Lower leg skin (tissue), 4 donors: ENCODE data around the gene UBE2QL1. TPM values are rescaled to one million over a fixed set of nuclear protein-coding genes. Genes with fewer than 3 reads are reported as not detected.

Experiments
- DNase-seq, 2 donors: peaks; one replicate each; pipeline ENCODE4 v3.0.0-alpha.2; 2019; ENCODE audit warnings: low spot score in 2 of 2
- H3K4me3 ChIP-seq: fragments of 200-600 bp; sonication (generic); 2 replicates; pipeline ENCODE4 v1.5.1; 2017; ENCODE audit warnings: mild to moderate bottlenecking, low read depth; ENCODE audit not compliant: poor library complexity, severe bottlenecking
- POLR2A ChIP-seq, 2 donors: fragments of 450-650 bp; IDR thresholded peaks; one replicate each; pipeline ENCODE4 v1.6.1; 2016 to 2017; ENCODE audit warnings: antibody characterized with exemption in 2 of 2, mild to moderate bottlenecking in 1 of 2, moderate library complexity in 1 of 2
- WGBS, 2 donors: methylation state at CpG; one replicate each; pipeline ENCODE4 v1.1.5; 2018; 5-methylcytosine and 5-hydroxymethylcytosine counted together
- intact Hi-C: fragments of 100-400 bp; cut with DNase I; formaldehyde crosslinking; loops from one replicate; pipeline ENCODE4 v1.15.0; 2023; ENCODE audit warnings: low total_unique reads
- total RNA-seq, 4 donors: library from RNA; depleted of rRNA; stranded (reverse); fragments of >200 nt; gene quantifications; one replicate each; pipeline ENCODE4 v1.1.0, GENCODE V29; 2016
- TF ChIP-seq, protein P1 (sequence below), 3 donors: fragments of 450-650 bp; IDR thresholded peaks; one replicate each; pipeline ENCODE4 v1.5.1; 2016; ENCODE audit warnings: antibody characterized with exemption in 3 of 3, mild to moderate bottlenecking in 3 of 3, moderate library complexity in 2 of 3

The UBE2QL1 gene
- total RNA-seq, 4 donors from 2014 or later, result 0.72 to 3.4 (median 1.3) TPM

DNA sequence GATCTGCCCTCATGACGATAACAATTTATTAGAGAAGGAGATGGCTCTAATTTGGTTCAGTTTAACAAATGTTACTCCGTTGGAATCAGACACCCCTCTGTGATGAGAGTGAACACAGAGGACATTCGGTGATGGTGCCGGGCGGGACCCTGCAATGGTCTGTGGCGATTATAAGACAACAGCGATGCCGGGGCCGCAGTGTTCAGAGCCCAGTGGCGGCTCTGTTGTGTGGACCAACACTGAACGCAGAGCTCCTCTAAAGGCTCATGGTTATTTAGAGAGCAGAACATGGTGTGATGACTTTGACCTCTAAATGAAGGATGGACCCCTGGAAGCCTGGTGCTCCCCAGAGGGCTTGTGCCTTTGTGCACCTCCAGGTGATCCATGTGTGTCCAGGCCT, 21.2 kb downstream of the UBE2QL1 start:
- DNase-seq, result peak in 1 of 2 donors; percentile 45
- H3K4me3 ChIP-seq, result no peak overlapping the region
- intact Hi-C loops, result no loop called here
- TF ChIP-seq, protein P1, sequence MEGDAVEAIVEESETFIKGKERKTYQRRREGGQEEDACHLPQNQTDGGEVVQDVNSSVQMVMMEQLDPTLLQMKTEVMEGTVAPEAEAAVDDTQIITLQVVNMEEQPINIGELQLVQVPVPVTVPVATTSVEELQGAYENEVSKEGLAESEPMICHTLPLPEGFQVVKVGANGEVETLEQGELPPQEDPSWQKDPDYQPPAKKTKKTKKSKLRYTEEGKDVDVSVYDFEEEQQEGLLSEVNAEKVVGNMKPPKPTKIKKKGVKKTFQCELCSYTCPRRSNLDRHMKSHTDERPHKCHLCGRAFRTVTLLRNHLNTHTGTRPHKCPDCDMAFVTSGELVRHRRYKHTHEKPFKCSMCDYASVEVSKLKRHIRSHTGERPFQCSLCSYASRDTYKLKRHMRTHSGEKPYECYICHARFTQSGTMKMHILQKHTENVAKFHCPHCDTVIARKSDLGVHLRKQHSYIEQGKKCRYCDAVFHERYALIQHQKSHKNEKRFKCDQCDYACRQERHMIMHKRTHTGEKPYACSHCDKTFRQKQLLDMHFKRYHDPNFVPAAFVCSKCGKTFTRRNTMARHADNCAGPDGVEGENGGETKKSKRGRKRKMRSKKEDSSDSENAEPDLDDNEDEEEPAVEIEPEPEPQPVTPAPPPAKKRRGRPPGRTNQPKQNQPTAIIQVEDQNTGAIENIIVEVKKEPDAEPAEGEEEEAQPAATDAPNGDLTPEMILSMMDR (IDR thresholded peaks at IDR 0.05), result no peak
- TF ChIP-seq POLR2A (IDR thresholded peaks at IDR 0.05), result no peak
- WGBS, 2 donors, result 94 to 95% methylated on average over 11 of the region's 11 CpGs

DNA sequence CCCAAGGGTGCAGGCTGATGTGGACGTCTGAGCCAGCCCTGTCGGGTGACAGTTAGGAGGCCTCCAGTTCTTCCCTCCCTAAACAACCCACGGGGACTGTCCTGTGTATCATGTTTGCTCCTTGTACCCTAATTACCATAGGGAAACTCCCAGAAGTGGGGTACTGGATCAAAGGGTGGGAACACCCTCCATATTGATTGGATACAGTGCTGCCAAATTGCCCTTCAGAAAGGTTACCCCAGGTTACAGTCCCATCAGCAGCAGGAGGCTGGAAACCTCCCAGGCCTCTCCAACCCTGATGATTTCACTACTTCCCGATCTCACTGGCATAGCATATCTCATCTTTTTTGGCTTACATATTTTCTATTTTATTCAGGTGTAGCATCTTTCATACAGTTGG, 22.0 kb downstream of the UBE2QL1 start:
- WGBS, 2 donors, result 94 to 98% methylated on average over 4 of the region's 4 CpGs
- TF ChIP-seq, protein P1 (IDR thresholded peaks at IDR 0.05), result no peak
- TF ChIP-seq POLR2A (IDR thresholded peaks at IDR 0.05), result no peak
- peak in 1 of 2 donors; percentile 29 for DNase-seq
- intact Hi-C loops, result no loop called here
- H3K4me3 ChIP-seq, result no peak overlapping the region

DNA sequence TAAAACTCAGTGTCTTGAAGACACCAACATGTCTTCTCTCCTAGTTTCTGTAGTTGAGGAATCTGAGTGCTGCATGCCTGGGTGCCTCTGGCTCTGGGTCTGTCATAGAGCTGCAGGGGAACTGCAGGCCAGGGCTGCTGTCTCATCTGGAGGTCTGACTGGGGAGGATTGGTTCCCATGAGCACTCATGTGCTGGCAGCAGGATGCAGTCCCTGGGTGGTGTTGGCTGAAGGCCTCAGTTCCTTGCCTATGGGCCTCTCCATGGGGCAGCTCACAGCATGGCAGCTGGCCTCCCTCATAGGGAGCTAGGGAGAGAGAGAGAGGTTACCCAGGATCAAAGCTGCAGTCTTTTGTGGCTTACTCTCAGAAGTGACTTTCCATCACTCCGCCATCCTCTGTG, 22.6 kb downstream of the UBE2QL1 start:
- peak in 1 of 2 donors; percentile 34 for DNase-seq
- H3K4me3 ChIP-seq, result no peak overlapping the region
- WGBS, 2 donors, result 88 to 95% methylated on average over 1 of the region's 1 CpG

DNA sequence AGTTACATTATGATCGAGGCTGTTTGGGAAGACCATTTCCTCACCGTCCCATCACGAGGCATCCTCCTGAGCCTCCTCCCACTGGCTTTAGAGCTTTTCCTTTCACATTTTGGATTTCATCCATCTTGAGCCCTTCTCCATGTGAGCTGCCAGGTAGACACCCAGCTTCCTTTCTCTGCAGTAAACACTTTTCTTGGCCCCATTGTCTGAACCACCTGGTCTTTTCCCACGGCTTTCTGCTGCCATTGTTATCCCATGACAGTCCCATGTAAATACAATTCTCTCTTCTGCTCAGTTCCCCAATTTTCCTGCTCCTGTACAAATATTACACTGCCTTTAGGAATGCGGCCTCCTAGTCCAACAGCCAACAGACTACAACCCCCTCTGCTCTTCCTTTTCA, 24.1 kb downstream of the UBE2QL1 start:
- intact Hi-C loops, result no loop called here
- 75 to 82% methylated on average over 5 of the region's 5 CpGs for WGBS, 2 donors
- no peak overlapping the region for H3K4me3 ChIP-seq
- DNase-seq, result no peak
- TF ChIP-seq, protein P1 (IDR thresholded peaks at IDR 0.05), result no peak
- no peak for TF ChIP-seq POLR2A (IDR thresholded peaks at IDR 0.05)

More for the DNA sequence above, 22.6 kb downstream of the UBE2QL1 start:
- intact Hi-C loops, result no loop called here
- TF ChIP-seq, protein P1 (IDR thresholded peaks at IDR 0.05), result no peak
- TF ChIP-seq POLR2A (IDR thresholded peaks at IDR 0.05), result no peak

DNA sequence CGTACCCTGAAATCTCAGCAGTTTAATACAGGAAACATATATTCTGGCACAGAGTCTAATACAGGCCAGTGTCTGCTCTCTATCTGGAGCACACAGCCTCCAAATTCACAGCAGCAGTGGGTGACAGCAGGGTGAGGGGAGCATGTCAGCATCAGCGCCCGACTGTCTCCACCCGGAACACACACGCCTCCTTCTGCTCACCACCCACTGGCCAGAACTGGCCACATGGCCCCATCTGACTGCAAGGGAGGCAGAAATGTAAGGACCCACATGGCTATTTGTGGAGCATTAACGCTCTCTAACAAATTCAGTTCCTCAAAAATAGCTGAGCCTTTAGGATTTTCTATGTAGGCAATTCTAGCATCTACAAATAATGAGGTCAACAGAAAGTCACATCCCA, 24.6 kb downstream of the UBE2QL1 start:
- intact Hi-C loops, result no loop called here
- DNase-seq, result peak in 1 of 2 donors; percentile 25
- TF ChIP-seq, protein P1 (IDR thresholded peaks at IDR 0.05), result no peak
- no peak for TF ChIP-seq POLR2A (IDR thresholded peaks at IDR 0.05)
- H3K4me3 ChIP-seq, result no peak overlapping the region
- 90 to 91% methylated on average over 6 of the region's 6 CpGs for WGBS, 2 donors

DNA sequence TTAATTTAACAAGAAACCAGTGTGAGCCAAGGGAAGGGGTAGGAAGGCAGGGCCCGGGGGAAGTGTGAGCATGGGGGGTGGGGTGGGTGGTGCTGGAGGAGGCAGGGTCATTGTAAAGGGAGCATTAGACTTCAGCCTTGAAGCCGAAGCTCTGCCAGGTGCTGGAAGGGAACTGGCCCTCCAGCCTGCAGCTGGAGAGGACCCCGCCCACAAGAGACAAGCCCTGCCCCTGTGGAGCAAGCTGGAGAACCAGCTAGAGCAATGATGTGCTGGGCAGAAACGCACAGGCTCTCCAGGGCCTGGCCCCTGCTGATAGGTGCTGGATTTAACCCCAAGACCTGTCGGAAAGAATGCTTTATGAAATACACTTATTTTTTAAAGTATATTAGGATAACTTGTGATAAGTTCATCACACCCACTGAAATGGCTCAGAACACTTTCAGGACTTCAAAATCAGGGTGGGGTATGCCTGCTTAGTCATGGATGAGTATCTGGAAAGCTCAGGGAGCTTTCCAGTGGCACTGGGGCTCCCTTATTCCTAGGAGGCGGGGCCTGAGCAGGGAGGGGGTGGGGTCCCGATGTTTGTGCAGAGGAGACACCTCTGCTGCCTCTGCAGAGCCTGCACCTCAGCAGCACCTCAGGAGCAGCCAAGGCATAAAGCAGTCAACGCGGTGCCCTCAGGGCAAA, 27.1 kb downstream of the UBE2QL1 start:
- DNase-seq, result peak in 1 of 2 donors; percentile 75
- WGBS, 2 donors, result 36 to 49% methylated on average over 8 to 9 of the region's 9 CpGs
- no peak for TF ChIP-seq POLR2A (IDR thresholded peaks at IDR 0.05)
- TF ChIP-seq, protein P1 (IDR thresholded peaks at IDR 0.05), result no peak
- intact Hi-C loops, result no loop called here
- H3K4me3 ChIP-seq, result no peak overlapping the region
